HG03280 (cell line): ENCODE results near the gene HMCN1.

Source experiments
- ATAC-seq: cut with Tn5 transposase; IDR thresholded peaks from one replicate; pipeline ENCODE4 v1.9.1; 2021; ENCODE audit warnings: mild to moderate bottlenecking, moderate library complexity; ENCODE audit not compliant: unreplicated experiment

The HMCN1 gene

GRCh38 chr1:185733818-185734735 is at the start of gene HMCN1:
HMCN1 (plus strand) TSS chr1:185734391; CDS start chr1:185734780, 389 bp downstream.
- ATAC-seq: no peak

GRCh38 chr1:185686821-185687778 is 47.1 kb upstream of the HMCN1 start:
- no peak for ATAC-seq

GRCh38 chr1:185690527-185690926 is 43.7 kb upstream of the HMCN1 start:
- no peak for ATAC-seq

- peak; percentile 27 for ATAC-seq
These were observed 40.5 kb upstream of the HMCN1 start for GRCh38 chr1:185693654-185694053.

GRCh38 chr1:185694081-185694480 is 40.1 kb upstream of the HMCN1 start:
- peak; percentile 96 for ATAC-seq

GRCh38 chr1:185695299-185695698 is 38.9 kb upstream of the HMCN1 start:
- ATAC-seq: no peak

GRCh38 chr1:185696422-185697150 is 37.6 kb upstream of the HMCN1 start:
- no peak for ATAC-seq

GRCh38 chr1:185699874-185700273 is 34.3 kb upstream of the HMCN1 start:
- ATAC-seq: no peak

GRCh38 chr1:185701650-185702049 is 32.5 kb upstream of the HMCN1 start:
- no peak for ATAC-seq

- ATAC-seq: no peak
These were observed 30.0 kb upstream of the HMCN1 start for GRCh38 chr1:185704181-185704580.

- no peak for ATAC-seq
These were observed 18.1 kb upstream of the HMCN1 start for GRCh38 chr1:185716095-185716494.

GRCh38 chr1:185719021-185719420 is 15.2 kb upstream of the HMCN1 start:
- no peak for ATAC-seq

- ATAC-seq: no peak
These were observed 13.4 kb upstream of the HMCN1 start for GRCh38 chr1:185720633-185721272.

GRCh38 chr1:185721553-185721952 is 12.6 kb upstream of the HMCN1 start:
- no peak for ATAC-seq

GRCh38 chr1:185722098-185722497 is 12.1 kb upstream of the HMCN1 start:
- no peak for ATAC-seq

GRCh38 chr1:185727726-185728125 is 6.5 kb upstream of the HMCN1 start:
- no peak for ATAC-seq

GRCh38 chr1:185731446-185731845 is 2.7 kb upstream of the HMCN1 start:
- no peak for ATAC-seq

- ATAC-seq: no peak
These were observed 1.2 kb upstream of the HMCN1 start for GRCh38 chr1:185732951-185733350.

GRCh38 chr1:185734929-185735700 is 924 bp downstream of the HMCN1 start:
- peak; percentile 35 for ATAC-seq

GRCh38 chr1:185735701-185736064 is 1.5 kb downstream of the HMCN1 start:
- peak; percentile 41 for ATAC-seq
